ENCODE data around the gene FUOM. TPM values are rescaled to one million over a fixed set of nuclear protein-coding genes. Genes with fewer than 3 reads are reported as not detected.

FUOM gene
- total RNA-seq, 2 experiments from 2014 or later, result 30.4 to 46.0 TPM

GRCh38 chr10:133326745-133327650, 30.8 kb downstream of the FUOM start:
- Histone ChIP-seq H3K36me3 (ENCODE audit: insufficient read depth, low read length) (no peaks in the 10 kb centered on the region), H4K20me1 (ENCODE audit: insufficient read depth, low read length) (no peaks in the 10 kb centered on the region), H3K4me1 (ENCODE audit: insufficient read depth, low read length, poor library complexity, severe bottlenecking) (peaks cover 9% of the 10 kb centered on the region), H3K9me3 (ENCODE audit: low read length) (no peaks in the 10 kb centered on the region), H3K9me2 (ENCODE audit: insufficient read depth, low read length) (no peaks in the 10 kb centered on the region), H3K79me2 (ENCODE audit: insufficient read depth, low read depth, low read length) (no peaks in the 10 kb centered on the region), H2AFZ (ENCODE audit: low read length) (no peak overlapping the region), H3K4me3 (ENCODE audit: low read depth, low read length, poor library complexity, severe bottlenecking) (no peak overlapping the region), H3K4me2 (ENCODE audit: low read length) (no peak overlapping the region), H3K27ac (ENCODE audit: low read depth, low read length, poor library complexity, severe bottlenecking) (no peak overlapping the region)
- TF ChIP-seq CTCF (conservative IDR thresholded peaks at IDR 0.05; ENCODE audit: low read length), result no peak
- TF ChIP-seq EZH2phosphoT487 (IDR thresholded peaks at IDR 0.05; ENCODE audit: borderline replicate concordance, low read depth, low read length), result no peak
- POLR2A ChIA-PET, result no interaction called here
- intact Hi-C loops (cut with micrococcal nuclease; ENCODE audit: unreplicated experiment), result no loop called here
- no peak for DNase-seq (ENCODE audit: low spot score)
- CTCF ChIA-PET (ENCODE audit: unreplicated experiment), result no interaction called here
- BruUV-seq (replicated peaks), result no TSS peak

- H3K36me3 ChIP-seq (ENCODE audit: insufficient read depth, low read length), result no peaks in the 10 kb centered on the region
- peaks cover 9% of the 10 kb centered on the region for H3K4me1 ChIP-seq (ENCODE audit: insufficient read depth, low read length, poor library complexity, severe bottlenecking)
- ChIA-PET CTCF (ENCODE audit: unreplicated experiment) (no interaction called here), POLR2A (no interaction called here)
- intact Hi-C loops (cut with micrococcal nuclease; ENCODE audit: unreplicated experiment), result no loop called here
- no peak overlapping the region for H2AFZ ChIP-seq (ENCODE audit: low read length)
- no peak for DNase-seq (ENCODE audit: low spot score)
- H3K27ac ChIP-seq (ENCODE audit: low read depth, low read length, poor library complexity, severe bottlenecking), result no peak overlapping the region
- no peaks in the 10 kb centered on the region for H3K9me3 ChIP-seq (ENCODE audit: low read length)
- no peak overlapping the region for H3K4me2 ChIP-seq (ENCODE audit: low read length)
- H3K4me3 ChIP-seq (ENCODE audit: low read depth, low read length, poor library complexity, severe bottlenecking), result no peak overlapping the region
- no peaks in the 10 kb centered on the region for H4K20me1 ChIP-seq (ENCODE audit: insufficient read depth, low read length)
- no peaks in the 10 kb centered on the region for H3K79me2 ChIP-seq (ENCODE audit: insufficient read depth, low read depth, low read length)
- no peak for TF ChIP-seq EZH2phosphoT487 (IDR thresholded peaks at IDR 0.05; ENCODE audit: borderline replicate concordance, low read depth, low read length)
- TF ChIP-seq CTCF (conservative IDR thresholded peaks at IDR 0.05; ENCODE audit: low read length), result no peak
- H3K9me2 ChIP-seq (ENCODE audit: insufficient read depth, low read length), result no peaks in the 10 kb centered on the region
- BruUV-seq (replicated peaks), result no TSS peak
Measured at GRCh38 chr10:133326223-133326551, 31.6 kb downstream of the FUOM start.

Data from OCI-LY7 (cell line).